8988T (cell line): Measurements from ENCODE around the gene RIPOR3.
"Not testable (repeated sequence)": the region's sequence is repeated elsewhere in the genome, so short reads cannot be mapped to it uniquely, and the experiment has no call there.

ENCODE experiments used
- DNase-seq: peaks from one replicate; pipeline ENCODE4 v3.0.0; 2011

RIPOR3 gene

DNA sequence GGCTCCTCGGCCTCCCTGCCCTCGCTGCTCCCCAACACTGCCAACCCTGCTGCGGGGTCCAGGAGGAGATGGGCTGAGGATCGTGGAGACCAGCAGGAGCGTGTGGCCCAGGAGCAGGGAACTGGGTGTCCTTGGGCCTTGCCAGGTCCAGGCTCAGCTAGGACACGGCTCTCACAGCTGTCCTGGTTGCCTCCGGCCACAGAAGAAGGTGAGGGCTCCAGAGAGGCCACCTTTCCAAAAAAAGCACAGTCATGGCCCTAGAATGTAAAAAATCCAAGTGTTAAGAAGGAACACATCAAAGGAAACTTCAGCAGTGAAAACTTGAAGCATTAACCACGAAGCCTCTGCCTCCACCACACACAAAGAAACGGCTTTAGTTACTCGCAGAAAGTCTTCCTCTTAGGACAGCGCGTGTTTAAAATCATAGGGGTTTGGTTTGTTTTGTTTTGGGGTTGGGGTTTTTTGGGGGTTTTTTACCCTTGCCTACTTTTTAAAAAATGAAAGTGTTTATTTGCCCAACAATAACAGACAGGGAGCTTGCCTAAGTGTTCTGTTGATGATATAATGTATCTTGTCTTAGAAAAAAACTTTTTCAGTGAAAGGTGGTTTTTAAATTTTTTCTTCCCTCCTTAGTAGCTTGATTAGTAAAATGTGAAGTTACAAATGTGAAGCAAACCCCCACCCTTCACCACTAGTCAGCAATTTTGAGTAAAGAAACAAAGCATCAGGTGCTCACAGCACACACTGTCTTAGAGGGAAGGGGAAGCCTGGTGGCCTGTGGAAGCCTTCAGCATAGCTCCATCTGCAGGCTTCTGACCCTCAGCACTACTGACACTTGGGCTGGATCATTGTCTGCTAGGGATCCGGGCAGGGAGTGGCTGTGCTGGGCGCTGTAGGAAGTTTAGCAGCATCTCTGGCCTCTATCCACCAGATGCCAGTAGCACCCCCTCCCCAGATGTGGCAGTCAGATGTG, 121.2 kb downstream of the RIPOR3 start:
- no peak for DNase-seq

DNA sequence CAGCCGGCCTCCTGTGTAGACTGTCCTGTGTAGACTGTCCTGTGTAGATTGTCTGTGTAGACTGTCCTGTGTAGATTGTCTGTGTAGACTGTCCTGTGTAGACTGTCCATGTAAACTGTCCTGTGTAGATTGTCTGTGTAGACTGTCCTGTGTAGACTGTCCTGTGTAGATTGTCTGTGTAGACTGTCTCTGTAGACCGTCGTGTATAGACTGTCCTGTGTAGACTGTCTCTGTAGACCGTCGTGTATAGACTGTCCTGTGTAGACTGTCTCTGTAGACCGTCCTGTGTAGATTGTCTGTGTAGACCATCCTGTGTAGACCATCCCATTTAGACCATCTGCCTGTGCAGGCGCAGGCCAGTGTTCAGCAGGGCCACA, 121.9 kb downstream of the RIPOR3 start:
- not testable (repeated sequence) for DNase-seq

DNA sequence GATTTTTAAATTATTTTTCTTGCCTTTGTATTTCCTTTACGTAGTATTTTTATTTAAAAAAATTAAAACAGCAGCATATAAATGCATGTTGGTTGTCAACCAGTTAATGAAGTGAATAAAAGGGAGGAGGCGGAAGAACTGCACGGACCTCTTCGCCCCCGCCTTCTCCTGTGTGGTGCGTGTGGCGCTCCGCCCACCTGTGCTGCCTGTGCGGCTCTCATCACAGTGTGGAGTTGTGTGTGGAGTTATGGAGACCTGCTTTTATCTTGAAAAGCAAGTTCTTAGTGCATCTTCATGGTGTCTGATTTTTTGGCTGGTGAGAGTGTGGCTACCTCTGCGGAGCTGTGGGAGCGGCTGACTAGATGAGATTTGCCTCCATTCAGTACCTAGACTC, 122.8 kb downstream of the RIPOR3 start:
- no peak for DNase-seq

DNA sequence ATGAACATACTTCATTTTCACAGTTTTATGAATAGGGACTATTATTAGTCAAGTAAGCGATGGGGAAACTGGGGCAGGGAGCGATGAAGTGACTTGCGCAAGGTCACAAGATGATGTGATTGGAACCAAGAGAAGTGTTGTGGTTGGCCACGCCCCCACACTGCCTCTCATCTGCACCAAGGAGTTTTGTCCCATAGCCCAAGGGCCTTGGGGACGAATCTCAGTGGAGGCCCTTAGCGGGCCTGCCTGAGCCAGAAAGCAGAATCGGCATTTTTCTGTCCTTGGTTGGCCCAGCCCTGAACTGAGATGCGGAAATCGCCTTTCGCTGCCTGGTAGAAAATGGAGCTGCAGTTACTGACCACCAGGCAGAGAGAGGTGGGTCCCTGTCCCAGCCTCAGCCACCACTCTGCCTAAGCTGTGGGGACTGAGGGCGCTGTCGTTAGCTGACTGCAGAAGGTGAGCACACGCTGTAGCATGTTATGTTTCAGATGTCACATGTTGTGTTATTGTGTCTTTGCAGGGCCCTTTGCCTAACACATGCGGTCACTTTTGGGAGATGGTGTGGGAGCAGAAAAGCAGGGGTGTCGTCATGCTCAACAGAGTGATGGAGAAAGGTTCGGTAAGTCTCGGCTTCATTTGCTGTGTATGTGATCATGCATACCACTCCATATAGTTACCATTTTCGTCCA, 123.3 kb downstream of the RIPOR3 start:
- no peak for DNase-seq

DNA sequence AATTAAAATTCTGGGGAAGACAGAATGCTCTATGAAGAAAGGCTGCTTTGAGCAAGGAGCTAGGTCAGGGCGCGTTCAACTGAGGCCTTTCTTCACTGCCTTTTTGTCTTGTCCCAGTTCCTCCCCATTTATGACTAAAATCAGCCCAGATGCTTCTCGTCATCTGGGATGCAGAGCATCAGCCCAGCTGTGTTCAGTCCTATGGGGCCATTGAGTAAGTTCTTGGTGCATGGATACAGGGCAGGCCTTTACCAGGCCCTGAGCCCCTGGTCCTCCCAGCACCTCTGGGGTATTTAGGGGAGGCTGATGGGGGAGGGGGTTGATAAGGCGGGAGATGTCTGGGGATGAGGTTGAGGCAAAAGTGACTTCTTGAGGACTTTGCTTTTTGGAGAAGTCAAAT, 125.5 kb downstream of the RIPOR3 start:
- no peak for DNase-seq

DNA sequence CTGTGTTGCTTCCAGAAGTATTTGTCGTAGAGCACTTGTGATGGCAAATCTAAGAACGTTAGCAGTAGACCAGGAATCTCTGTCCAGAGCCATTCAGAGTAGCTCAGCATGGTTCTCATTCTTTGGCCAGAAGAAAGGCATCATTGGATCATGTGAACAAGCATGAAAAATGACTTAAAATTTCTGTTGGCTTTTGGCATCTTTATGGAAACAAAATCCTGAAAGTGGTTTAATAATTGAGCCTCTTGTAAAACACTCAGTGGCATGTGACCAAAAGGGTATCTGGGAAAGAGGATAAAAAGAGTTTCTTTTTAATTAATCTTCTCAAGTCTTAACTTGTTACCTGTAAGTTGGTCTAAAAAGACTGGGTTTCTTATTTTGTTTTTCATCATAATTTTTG, 126.0 kb downstream of the RIPOR3 start:
- no peak for DNase-seq

DNA sequence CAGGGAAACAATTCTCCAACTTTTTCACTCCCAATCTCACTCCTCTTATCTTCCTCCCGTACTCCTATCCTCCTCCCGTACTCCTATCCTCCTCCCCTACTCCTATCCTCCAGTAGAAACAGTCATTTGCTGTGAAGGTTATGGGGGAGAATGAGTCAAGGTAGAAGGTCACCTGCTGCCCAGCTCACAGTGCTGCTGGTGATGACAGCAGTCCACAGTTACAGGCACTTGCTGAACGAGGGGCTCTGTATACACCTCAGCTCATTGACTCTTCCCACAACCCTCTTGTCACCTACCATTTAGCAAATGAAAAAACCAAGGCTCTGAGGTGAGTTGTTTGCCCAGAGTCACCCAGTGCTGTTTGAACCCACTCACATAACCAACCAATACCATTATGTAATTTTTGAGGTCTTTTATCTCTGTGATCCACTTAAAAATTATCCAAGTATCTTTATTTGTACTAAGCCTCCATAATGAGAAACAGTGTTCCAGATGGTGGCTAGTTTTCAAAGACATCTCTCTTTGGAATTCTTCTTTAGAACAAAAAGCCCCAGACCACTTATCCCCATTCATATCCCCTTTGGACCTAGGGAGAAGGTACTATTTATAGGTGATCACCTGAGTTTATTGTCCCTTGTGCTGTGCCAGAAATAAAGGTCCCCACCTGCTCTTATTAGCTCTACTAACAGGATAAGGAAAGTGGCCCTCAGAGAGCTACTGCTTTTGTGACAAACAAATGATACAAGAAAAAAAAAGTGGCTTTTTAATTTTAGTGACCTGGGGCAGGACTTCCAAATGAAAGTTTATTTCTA, 128.0 kb downstream of the RIPOR3 start:
- DNase-seq: no peak

DNA sequence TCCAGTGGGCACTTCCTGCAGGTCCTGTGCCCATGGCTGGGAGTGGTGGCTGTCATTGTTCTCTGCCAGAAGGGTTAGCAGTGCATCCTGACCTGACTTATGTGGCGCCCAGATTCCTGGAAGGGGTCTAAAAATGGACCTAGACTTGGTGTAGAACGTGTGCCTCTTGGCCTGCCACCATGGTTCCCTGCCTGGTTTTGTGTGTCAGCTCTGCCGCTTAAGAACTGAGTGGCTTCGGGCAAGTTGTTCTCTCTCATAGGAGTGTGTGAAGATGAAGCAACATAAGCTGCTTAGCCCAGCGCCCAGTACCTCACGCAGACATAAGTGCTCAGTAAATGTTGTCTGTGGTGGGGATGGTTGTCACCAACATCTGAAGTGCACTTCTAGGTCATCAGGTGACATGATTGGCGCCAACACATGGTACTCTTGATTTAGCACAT, 129.1 kb downstream of the RIPOR3 start:
- DNase-seq: no peak

DNA sequence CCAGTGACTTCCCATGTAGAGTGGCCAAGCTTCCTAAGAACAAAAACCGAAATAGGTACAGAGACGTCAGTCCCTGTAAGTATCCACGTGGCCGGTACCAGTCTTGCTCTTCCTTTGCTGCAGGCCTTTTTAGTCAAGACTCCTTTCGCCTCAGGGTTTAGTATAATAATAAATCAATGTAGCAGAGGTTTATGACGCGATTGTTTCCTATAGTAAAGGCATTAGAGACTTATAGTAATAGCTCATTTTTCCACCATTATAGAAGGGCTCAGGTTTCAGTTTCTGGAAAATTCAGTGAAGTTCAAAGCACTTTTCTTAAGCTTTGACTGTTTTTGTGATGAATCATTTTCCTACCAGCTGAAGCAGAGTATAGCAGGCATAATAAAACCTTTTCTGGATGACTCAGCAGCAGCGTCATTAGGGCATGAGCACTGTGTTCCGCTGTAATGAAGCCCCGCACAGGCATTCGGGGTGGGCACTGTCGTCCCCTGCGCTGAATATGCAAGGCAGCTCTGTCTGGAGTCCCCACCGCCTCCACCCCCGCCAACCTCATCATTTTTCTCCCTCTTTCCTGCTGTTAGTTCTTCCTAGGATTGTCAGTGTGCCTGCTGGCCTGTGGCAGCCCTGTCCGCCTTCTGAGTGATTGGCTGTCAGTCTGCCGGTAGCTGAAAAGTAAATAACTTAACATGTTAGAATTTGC, 129.8 kb downstream of the RIPOR3 start:
- DNase-seq: peak; percentile 51

DNA sequence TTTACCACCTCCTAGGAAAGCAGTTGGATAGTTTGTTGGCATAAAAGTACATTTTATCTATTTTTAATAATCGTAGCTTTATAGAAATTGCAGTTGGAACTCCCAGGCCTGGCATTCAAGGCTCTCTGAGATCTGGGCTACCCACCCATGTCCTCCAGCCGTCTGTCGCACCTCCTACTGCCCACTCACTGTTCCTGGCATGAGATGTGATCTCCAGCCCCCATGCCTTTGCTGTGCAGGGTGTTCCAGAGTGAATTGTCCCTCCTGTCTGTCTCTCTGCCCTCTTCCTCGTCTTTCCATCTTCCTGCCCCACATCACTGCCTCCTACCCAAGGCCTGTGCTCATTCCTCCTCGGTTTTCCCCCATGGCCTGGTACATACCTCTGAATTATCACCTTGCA, 130.5 kb downstream of the RIPOR3 start:
- DNase-seq: no peak

DNA sequence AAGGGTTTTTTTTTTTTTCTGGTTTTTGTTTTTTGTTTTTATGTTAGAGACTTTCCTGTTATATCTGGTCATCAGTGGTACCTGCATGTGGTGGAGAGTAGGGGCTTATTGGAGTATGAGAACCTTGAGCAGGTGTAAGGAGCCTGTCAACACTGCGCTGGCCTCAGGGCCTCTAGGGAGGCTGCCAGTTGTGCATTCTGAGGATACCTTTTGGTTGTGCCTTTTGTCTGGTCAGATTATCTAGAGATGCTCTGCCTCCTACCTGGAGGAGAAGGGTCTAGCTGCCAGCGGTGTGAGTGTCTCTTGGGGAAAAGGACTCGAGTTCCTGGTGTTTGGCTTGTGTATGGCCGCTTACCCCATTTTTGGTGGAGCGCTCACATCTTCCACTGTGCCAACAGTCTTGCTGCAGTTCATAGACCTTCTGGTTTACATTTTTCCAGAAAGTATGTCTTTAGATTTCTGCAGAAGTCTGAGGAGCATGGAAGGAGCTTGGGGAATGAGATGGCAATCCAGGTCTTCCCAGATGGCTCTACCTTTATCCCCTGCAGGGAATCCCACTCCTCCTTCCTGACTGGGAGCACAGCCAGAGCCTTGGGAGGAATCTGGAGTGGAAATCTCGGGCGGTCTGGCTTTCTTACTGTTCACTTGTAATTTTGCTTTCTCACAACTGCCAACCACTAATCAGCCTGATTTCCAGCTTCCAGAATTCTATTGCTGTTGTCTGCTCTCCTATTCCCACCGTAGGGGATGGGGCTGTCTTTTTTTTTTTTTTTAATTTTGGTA, 131.3 kb downstream of the RIPOR3 start:
- DNase-seq: no peak

DNA sequence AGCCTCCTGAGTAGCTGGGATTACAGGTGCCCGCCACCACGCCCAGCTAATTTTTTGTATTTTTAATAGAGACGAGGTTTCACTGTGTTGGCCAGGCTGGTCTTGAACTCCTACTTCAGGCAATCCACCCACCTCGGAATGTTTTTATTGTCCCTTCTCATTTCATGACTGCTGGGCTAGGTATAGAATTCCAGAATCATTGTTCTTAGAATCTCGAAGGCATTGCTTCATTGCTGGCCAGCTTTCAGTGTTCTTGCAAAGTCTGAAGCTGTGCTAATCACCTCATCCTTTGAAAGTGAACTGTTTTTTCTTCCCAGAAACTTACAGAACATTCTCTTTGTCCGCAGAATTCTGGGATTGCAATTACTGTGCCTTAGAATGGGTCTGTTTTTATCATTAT, 132.2 kb downstream of the RIPOR3 start:
- no peak for DNase-seq

DNA sequence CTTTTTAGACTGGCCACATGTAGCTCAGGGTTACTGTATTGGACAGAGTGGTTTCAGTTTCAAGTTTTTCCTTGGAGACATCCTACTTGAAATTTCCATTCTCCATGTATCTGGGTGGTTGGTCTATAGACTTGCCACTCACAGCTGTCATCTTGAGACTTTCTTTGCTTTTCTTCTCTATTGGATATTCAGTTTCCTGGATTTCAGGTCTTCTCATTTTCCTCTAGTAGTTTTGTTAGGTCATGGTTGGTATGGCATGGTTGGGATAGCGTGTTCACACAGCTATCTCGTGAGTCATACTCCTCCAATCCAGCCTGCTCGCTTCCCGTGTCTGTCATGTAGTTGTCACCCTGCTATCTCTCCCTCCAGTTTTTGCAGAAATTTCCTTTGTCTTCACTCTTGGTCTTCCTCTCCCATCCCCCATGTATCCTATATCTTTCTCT, 132.8 kb downstream of the RIPOR3 start:
- peak; percentile 51 for DNase-seq

DNA sequence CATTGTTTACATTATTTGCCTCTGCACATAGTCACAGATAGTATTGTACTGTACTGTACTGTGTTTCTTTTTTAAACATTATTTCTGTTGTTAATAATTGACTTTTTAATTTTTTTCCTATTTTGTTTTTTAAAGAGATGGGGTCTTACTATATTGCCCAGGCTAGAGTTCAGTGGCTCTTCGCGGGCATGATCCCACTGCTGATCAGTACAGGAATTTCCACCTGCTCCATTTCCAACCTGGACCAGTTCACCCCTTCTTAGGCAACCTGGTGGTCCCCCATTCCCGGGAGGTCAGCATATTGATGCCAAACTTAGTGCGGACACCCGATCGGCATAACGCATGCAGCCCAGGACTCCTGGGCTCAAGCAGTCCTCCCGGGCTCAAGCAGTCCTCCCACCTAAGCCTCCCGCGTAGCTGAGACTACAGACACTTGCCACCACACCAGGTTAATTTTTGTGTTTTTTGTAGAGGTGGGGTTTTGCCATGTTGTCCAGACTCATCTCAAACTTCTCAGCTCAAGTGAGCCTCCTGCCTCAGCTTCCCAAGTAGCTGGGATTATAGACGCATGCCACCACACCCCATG, 133.7 kb downstream of the RIPOR3 start:
- DNase-seq: no peak

DNA sequence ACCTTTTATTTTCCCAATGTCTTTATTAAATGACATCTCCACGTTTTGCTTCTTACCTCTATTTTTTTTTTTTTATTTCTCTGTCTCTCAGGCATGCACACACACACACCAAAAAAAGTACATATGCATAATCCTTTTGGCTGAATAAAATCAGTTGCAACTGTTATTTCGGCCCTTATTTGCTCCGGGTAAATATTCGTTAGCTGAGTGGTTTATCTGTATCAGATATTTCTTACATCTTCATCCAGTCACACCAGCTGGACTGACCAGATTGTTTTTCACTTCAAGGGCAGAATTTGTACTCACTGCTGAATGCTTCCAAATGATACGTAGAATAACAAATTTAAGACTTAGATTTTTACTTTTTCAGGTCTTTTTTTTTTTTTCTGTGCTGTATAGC, 135.7 kb downstream of the RIPOR3 start:
- DNase-seq: no peak

DNA sequence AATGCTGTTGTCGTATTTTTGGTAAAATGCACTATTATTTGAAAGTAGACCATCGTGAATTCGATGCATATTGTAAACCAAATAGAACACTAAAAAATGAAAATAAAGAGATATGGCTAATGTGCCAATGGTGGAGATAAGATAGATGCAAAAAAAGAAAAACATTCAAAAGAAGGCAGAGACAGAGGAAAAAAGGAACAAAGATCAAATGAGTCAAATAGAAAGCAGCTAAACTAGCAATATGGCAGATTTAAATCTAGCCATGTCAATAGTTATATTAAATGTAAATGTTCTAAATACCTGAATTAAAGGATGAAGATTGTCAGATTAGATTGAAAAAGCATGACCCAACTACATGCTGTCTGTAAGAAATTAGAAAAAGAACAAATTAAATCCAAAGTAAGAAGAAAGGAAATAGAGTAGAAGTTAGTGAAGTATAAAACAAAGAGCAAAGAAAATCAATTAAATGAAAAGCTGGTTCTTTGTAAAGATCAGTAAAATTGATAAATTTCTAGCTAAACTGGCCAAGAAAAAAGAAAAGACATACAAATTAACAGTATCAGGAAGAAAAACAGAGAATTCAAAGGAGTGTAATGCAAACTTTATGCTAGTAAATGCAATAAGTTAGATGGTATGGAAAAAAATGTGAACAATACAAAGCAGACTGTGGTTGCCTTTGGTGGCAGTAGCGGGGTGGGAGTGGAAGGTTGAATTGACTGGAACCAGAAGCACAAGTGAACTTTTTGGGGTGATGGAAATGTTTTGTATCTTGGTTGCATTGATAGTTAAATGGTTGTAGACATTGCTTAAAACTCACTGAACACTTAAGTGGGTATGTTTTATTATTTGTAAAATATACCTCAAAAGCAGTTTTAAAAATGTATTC, 136.4 kb downstream of the RIPOR3 start:
- no peak for DNase-seq

DNA sequence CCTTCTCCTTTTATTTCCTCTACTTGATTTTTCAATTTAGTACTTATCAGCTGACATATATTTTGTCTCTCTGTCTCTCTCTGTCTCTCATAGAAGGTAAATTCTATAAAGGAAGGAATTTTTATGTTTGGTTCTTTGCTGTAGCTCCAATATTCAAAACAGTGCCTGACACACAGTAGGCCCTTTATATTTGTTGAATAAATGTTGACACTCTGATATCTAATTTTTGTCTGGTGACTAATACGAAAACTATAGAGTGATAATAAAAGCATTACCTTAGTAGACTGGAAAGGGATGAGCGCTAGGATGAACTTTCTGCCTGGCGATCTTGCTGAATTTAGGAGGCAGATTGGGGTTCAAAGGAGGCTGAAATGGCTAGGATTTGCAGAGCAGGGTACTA, 138.4 kb downstream of the RIPOR3 start:
- DNase-seq: no peak

DNA sequence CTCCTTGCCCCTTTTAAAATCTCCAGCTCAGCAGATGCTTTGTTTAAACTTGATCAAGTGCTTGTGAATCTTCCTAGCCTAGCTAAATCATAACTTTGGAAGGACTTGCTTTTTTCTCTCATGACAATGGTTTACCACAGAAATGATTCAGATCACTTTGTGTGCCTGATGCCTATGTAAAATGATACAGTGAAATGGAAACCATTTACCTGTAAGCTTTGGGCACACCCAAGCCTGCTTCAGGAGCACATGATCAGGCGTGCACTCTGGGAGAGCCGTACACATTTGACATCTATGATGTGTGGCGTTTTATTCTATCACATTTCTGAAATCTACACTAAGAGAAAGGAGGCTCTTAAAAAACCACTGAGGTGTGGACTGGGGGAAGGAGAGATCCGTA, 140.1 kb downstream of the RIPOR3 start:
- no peak for DNase-seq

DNA sequence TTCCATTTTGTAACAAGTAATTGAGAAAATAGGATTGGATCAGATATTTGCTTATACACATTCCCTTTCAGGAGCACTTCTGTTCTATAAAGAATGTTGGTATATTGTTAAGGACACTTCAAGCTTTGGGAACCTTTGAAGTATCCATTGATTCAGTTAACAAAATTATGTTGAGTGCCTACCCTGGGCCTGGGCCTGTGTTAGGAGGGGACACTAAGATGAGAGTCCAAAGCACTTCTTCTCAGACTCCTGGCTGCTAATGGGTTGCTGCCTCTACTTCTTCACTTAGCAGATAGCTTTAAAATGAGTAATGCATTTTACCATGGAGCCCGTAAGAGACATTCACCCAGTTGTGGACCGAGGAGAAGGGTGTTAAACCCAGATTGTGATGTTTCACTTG, 140.8 kb downstream of the RIPOR3 start:
- DNase-seq: no peak

DNA sequence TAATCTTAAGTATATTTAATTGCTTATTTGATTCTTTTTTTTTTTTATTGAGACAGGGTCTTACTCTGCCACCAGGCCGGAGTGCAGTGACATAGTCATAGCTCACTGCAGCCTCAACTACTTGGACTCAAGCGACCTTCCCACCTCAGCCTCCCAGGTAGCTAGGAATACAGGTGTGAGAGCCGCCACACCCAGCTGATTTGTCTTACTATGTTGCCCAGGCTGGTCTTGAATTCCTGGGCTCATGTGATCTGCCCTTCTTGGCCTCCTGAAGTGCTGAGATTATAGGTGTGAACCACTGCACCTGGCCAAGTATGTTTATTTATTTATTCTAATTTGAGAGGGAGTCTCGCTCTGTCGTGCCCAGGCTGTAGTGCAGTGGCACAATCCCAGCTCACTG, 142.9 kb downstream of the RIPOR3 start:
- no peak for DNase-seq
